AG09309 (cell line): ENCODE data around the gene ITGB6.

ENCODE experiments used
- DNase-seq: peaks from one replicate; pipeline ENCODE4 v3.0.0-alpha.2; 2010; ENCODE audit warnings: low read depth
- H3K4me3 ChIP-seq: 2 replicates; pipeline ENCODE4 v1.5.1; 2011; ENCODE audit warnings: mild to moderate bottlenecking, low read depth, low read length, moderate library complexity; ENCODE audit not compliant: control insufficient read depth
- CTCF ChIP-seq: IDR thresholded peaks from 2 replicates; pipeline ENCODE4 v1.5.1; 2011; ENCODE audit warnings: mild to moderate bottlenecking, low read depth, low read length, inconsistent platforms; ENCODE audit not compliant: insufficient read depth, control insufficient read depth; ENCODE audit errors: missing control alignments

ITGB6 gene

GRCh38 chr2:160241251-160242137 is 41.4 kb upstream of the ITGB6 start:
- no peak overlapping the region for H3K4me3 ChIP-seq
- DNase-seq = no peak
- no peak for TF ChIP-seq CTCF

GRCh38 chr2:160239436-160239835 is 39.4 kb upstream of the ITGB6 start:
- no peak overlapping the region for H3K4me3 ChIP-seq
- TF ChIP-seq CTCF = no peak
- DNase-seq = no peak

- H3K4me3 ChIP-seq = no peak overlapping the region
- DNase-seq = no peak
- no peak for TF ChIP-seq CTCF
Observed at GRCh38 chr2:160238392-160238791, 38.3 kb upstream of the ITGB6 start.

- no peak for DNase-seq
- TF ChIP-seq CTCF = no peak
- H3K4me3 ChIP-seq = no peak overlapping the region
Observed at GRCh38 chr2:160232905-160233475, 32.9 kb upstream of the ITGB6 start.

GRCh38 chr2:160229591-160229990 is 29.5 kb upstream of the ITGB6 start:
- no peak for TF ChIP-seq CTCF
- no peak for DNase-seq
- no peak overlapping the region for H3K4me3 ChIP-seq

- DNase-seq = no peak
- no peak overlapping the region for H3K4me3 ChIP-seq
- TF ChIP-seq CTCF = no peak
Observed at GRCh38 chr2:160228141-160228917, 28.3 kb upstream of the ITGB6 start.
